Renal cortical epithelial cell (primary cell): Measurements from ENCODE around the gene ALG1L2. TPM values are rescaled to one million over a fixed set of nuclear protein-coding genes. Genes with fewer than 3 reads are reported as not detected.
"Not testable (repeated sequence)": the region's sequence is repeated elsewhere in the genome, so short reads cannot be mapped to it uniquely, and the experiment has no call there.

Source experiments
- DNase-seq: peaks from one replicate; pipeline ENCODE4 v3.0.0-alpha.2; 2011; ENCODE audit warnings: low read depth
- total RNA-seq: library from RNA; depleted of rRNA; stranded (reverse); fragments of >200 nt; gene quantifications from 2 replicates; pipeline ENCODE4 v1.2.3, GENCODE V29; 2014

Gene ALG1L2
- total RNA-seq, 1 donor from 2014 or later, result 0.55 TPM

DNA sequence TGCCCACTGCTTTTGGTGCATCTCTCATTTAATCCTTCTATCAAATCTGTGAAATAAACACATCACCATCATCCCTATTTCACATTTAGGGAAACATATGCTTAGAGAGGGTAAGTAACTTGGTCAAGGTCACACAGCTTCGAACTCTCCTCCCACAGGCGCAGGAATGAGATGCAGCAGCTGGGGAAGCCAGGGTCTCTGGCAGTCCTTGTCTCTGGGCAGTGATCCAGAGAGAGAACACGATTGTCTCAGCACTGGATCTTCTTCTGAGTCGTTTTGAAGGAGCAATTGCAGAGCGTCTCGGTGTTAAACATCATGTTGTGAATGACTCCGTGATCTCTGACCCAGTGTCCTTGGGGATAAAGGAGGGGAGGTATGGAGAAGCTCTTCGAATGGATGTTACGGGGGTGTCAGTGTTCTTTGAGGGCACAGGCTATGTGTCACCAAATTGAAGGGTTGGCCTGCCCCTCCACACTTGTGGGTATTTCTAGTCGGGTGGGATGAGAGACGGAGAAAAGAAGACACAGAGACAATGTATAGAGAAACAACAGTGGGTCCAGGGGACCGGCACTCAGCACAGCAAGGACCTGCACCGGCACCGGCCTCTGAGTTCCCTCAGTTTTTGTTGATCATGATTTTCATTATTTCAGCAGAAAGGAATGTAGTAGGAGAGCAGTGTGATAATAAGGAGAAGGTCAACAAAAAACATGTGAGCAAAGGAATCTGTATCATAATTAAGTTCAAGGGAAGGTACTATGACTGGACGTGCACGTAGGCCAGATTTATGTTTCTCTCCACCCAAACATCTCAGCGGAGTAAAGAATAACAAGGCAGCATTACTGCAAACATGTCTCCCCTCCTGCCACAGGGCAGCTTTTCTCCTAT is 41.5 kb downstream of the ALG1L2 start:
- not testable (repeated sequence) for DNase-seq

DNA sequence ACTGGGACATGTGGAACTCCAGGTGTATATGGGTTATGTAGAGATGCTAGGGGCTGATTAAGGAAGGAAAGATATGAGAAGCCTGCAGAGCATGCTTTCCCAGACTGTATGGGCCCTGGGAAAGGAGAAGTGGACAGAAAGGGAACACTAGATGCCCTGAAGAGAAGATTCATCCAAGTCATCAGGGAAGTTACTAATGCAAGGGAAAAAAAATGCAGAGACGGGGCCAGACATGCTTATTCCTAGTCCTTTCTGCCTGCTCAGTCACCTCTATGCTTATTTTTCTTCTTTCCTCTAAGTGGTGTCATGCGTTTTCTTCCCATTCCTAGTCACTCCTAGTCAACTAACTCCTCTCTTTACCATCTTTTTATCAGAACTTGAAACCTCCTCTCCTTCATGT is 43.8 kb downstream of the ALG1L2 start:
- not testable (repeated sequence) for DNase-seq

GRCh38 chr3:130136337-130136736 is 54.7 kb downstream of the ALG1L2 start:
- DNase-seq, result not testable (repeated sequence)

GRCh38 chr3:130137685-130138084 is 56.1 kb downstream of the ALG1L2 start:
- DNase-seq, result not testable (repeated sequence)

- DNase-seq, result not testable (repeated sequence)
These were observed 57.4 kb downstream of the ALG1L2 start for GRCh38 chr3:130138992-130139391.

DNA sequence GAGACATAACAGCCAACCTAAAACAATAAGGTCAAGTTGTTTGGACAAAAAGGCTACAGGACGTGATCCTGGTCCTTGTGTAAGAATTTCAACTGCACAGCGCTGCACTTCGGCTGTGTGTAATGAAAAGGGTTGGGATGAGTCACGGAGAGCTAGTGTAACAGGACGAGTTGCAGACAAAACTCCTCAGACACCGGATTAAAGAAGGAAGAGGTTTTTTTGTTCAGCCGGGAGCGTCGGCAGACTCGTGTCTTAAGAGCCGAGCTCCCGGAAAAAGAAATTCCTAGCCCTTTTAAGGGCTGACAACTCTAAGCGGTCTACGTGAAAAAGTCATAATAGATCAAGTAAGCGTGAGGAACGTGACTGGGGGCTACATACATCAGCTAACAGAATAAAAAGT is 59.1 kb downstream of the ALG1L2 start:
- DNase-seq, result not testable (repeated sequence)

- not testable (repeated sequence) for DNase-seq
These were observed 62.2 kb downstream of the ALG1L2 start for GRCh38 chr3:130143648-130144327.

GRCh38 chr3:130144328-130144650 is 62.7 kb downstream of the ALG1L2 start:
- not testable (repeated sequence) for DNase-seq

DNA sequence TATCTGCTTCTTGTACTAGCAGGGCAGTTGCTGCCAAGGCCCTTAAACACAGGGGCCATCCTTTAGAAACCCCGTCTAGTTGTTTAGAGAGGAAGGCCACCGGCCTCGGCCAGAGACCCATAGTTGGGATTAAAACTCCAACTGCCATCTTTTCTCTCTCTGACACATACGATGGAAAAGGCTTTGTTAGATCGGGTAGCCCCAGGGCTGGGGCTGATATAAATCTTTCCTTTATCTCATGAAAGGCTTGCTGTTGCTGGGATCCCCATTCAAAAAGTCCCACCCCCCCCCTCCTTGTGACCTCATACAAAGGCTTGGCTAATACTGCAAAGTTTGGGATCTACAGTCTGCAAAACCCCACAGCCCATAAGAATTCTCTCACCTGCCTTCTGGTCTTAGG is 63.8 kb downstream of the ALG1L2 start:
- DNase-seq, result not testable (repeated sequence)

DNA sequence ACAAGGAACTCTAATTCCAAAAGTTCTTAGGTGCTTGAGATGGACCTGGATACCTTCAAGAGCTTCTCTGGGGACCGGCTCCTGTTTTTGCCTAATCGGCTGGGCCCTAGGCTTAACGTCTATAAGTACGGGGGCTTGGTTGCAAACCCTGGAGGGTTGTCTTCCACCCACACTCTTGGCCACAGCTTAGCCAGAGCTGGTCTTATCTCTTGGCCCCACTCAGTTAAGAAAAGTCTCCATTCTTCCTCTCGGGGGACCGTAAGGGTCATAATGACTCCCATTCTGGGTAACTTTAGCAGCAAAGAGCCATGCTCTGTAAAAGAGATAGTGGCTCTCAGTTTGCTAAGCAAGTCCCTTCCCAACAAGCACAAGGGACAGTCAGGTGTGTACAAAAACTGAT is 64.8 kb downstream of the ALG1L2 start:
- DNase-seq, result not testable (repeated sequence)

Other genes starting within 250 kb of the ALG1L2 start
- 17.7 and 30.5 TPM in 2 replicates for gene TMCC1, start 188.1 kb upstream of the ALG1L2 start, total RNA-seq
- gene TRH, start 107.1 kb upstream of the ALG1L2 start, total RNA-seq, result not detected in 2 replicates